Tibial artery (tissue), 4 donors: Measurements from ENCODE around the gene TNFAIP3.

Experiments used
- DNase-seq, 2 donors: peaks; one replicate each; pipeline ENCODE4 v3.0.0-alpha.2; 2019
- H3K27ac ChIP-seq, 2 donors: fragments of 200-600 bp; sonication (generic) in 1 of 2; 1 replicate in 1 of 2; 2 replicates in 1 of 2; pipeline ENCODE4 v1.5.1; 2018 to 2019; ENCODE audit warnings: mild to moderate bottlenecking in 1 of 2
- H3K27me3 ChIP-seq, 2 donors: fragments of 200-600 bp; sonication (generic) in 1 of 2; one replicate each; pipeline versions ENCODE4 v1.5.1 to v1.6.0; 2016 to 2019
- H3K36me3 ChIP-seq, 3 donors: fragments of 200-600 bp; sonication (generic) in 2 of 3; one replicate each; pipeline ENCODE4 v1.5.1; 2016 to 2019; ENCODE audit warnings: mild to moderate bottlenecking in 2 of 3
- H3K4me1 ChIP-seq, 4 donors: fragments of 200-600 bp; sonication (generic) in 2 of 4; 1 replicate in 3 of 4; 2 replicates in 1 of 4; pipeline ENCODE4 v1.5.1; 2016 to 2019
- H3K4me3 ChIP-seq, 2 donors: fragments of 200-600 bp; sonication (generic) in 1 of 2; 1 replicate in 1 of 2; 2 replicates in 1 of 2; pipeline ENCODE4 v1.5.1; 2018 to 2019; ENCODE audit warnings: mild to moderate bottlenecking in 2 of 2
- H3K9me3 ChIP-seq, 3 donors: fragments of 200-600 bp; sonication (generic) in 1 of 3; one replicate each; pipeline ENCODE4 v1.5.1; 2016 to 2019
- intact Hi-C: fragments of 100-400 bp; cut with DNase I; formaldehyde crosslinking; loops from one replicate; pipeline ENCODE4 v1.15.0; 2023; ENCODE audit warnings: low total_unique reads
- TF ChIP-seq, protein P1 (sequence below), 2 experiments: fragments of 200-600 bp in 1 of 2; fragments of 450-650 bp in 1 of 2; IDR thresholded peaks; one replicate each; pipeline ENCODE4 v1.5.1; 2017 to 2019; ENCODE audit warnings: antibody characterized with exemption in 2 of 2, mild to moderate bottlenecking in 1 of 2, moderate library complexity in 1 of 2

TNFAIP3 gene

DNA sequence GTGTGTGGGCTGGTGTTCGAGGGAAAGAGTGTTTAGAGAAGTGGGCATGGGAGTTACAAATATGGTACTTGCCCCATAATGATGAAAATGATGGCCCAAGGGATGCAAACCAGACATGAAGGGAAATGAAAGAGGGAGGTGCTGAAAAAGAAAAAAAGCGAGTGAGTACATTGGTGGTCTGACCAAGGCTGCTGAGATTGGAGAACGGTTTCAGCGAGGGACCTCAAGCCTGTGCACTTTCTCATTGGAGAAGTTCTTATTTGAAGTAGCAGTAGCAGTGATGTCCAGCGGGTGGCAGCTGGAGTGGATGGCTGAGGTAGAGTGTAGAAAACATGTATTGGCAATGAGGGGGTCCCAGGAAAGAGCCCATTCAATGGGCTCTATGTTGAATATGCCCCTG is 54.8 kb downstream of the TNFAIP3 start:
- intact Hi-C loops: no loop called here
- TF ChIP-seq, protein P1, sequence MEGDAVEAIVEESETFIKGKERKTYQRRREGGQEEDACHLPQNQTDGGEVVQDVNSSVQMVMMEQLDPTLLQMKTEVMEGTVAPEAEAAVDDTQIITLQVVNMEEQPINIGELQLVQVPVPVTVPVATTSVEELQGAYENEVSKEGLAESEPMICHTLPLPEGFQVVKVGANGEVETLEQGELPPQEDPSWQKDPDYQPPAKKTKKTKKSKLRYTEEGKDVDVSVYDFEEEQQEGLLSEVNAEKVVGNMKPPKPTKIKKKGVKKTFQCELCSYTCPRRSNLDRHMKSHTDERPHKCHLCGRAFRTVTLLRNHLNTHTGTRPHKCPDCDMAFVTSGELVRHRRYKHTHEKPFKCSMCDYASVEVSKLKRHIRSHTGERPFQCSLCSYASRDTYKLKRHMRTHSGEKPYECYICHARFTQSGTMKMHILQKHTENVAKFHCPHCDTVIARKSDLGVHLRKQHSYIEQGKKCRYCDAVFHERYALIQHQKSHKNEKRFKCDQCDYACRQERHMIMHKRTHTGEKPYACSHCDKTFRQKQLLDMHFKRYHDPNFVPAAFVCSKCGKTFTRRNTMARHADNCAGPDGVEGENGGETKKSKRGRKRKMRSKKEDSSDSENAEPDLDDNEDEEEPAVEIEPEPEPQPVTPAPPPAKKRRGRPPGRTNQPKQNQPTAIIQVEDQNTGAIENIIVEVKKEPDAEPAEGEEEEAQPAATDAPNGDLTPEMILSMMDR (IDR thresholded peaks at IDR 0.05): no peak
- DNase-seq: no peak

DNA sequence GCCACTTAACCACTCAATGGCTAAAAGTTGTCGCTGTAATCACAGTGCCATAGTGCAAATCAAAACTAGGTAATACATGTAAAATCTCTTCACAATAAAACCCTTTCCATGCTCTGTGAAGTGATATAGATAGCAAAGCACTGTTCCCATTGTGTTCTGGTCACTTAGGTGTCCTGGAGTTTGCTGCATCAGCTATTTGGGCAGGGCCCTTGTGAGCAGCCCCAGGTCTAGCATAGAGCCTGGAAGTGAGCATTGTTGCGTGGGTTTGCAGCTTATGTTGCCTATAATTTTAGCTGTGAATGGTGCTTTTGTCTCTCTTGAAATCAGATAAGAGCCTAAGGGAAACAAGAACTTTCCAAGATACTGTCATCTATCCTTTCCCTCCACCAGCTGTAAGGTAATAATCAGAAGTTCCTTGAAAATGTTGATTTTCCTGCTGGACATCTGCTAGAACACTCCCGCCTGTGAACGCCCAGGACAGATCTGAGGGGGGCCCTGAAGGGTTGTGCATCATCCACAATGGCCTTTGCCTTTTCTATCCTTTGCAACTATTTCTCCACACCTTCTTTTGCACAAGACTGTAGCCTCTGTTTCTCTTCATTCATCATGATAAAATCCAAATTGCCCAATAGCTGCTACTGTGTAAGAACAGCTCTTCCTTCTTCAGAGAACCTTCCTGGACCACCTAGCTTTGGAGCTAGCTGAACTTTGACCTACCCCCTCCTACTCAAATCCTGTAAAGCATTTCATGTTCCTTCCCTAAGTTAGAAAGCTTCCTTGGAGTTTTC is 57.0 kb downstream of the TNFAIP3 start:
- intact Hi-C loops: no loop called here

More for the DNA sequence above, 54.8 kb downstream of the TNFAIP3 start:
- Histone ChIP-seq H3K27ac (no peak overlapping the region), H3K36me3 (no peaks in the 10 kb centered on the region), H3K9me3 (no peaks in the 10 kb centered on the region), H3K27me3 (no peaks in the 10 kb centered on the region), H3K4me3 (no peak overlapping the region), H3K4me1 (peaks cover 0 to 22% (median 8%) of the 10 kb centered on the region in 4 donors)

DNA sequence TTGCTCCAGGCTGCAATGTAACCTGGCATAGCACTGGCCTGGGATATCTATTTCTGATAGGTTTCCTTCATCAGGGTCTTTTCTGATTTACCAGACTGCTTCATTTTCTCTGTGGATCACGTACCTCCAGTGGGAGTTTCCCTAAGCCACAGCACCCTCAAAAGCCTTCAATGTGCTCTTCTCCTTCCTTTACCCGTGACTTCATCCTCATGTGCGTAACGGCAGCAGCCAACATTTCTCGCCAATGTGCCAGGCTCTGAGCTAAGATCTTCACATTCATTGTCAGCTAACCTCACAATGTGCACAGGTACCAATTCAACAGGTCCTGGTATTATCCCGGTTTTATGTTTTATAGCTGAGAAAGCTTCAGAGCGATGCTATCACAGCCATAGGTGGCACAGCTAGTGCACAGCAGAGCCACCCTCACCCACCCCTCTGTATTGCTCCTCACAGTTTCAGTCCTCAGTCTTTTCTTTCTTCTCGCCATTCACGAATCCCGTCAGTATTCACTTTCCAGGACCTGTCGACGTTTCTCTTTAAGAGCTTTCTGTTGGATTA is 58.2 kb downstream of the TNFAIP3 start:
- H3K4me3 ChIP-seq: no peak overlapping the region
- no peaks in the 10 kb centered on the region for H3K27me3 ChIP-seq
- no peak overlapping the region for H3K27ac ChIP-seq
- no peaks in the 10 kb centered on the region for H3K9me3 ChIP-seq
- no peaks in the 10 kb centered on the region for H3K36me3 ChIP-seq
- intact Hi-C loops: no loop called here
- TF ChIP-seq, protein P1 (IDR thresholded peaks at IDR 0.05): no peak
- DNase-seq: no peak
- peaks cover 0 to 33% (median 18%) of the 10 kb centered on the region in 4 donors for H3K4me1 ChIP-seq

More for the DNA sequence above, 57.0 kb downstream of the TNFAIP3 start:
- Histone ChIP-seq H3K27ac (no peak overlapping the region), H3K4me1 (peaks cover 0 to 38% (median 18%) of the 10 kb centered on the region in 4 donors), H3K4me3 (no peak overlapping the region), H3K27me3 (no peaks in the 10 kb centered on the region), H3K36me3 (no peaks in the 10 kb centered on the region), H3K9me3 (no peaks in the 10 kb centered on the region)
- TF ChIP-seq, protein P1 (IDR thresholded peaks at IDR 0.05): no peak
- DNase-seq: no peak

DNA sequence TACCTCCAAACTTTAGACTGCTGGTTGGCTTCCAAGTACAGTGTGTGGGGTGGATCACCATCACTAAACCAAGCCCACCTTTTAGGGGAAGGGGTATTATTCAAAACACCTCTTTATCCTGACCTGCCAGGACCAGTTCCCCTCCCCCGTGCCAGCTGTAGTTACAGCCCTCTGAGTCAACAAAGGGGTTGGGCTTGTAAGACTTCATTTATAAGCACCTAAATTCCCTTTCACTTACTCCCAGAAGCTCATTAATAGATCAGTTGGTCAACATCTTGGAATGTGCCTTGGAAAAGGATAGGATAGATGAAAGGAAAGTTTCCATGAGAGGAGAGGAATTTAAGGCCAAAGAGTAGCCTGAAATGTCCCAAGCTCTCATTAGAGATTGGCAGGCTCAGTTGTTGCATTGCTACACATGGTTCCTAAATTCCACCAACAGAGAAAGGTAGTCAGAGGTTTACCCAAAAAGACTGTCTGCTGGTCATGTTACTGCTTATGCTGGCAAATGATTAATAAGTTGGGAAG is 59.2 kb downstream of the TNFAIP3 start:
- no peak overlapping the region for H3K4me3 ChIP-seq
- no peaks in the 10 kb centered on the region for H3K27me3 ChIP-seq
- TF ChIP-seq, protein P1 (IDR thresholded peaks at IDR 0.05): no peak
- DNase-seq: no peak
- H3K36me3 ChIP-seq: no peaks in the 10 kb centered on the region
- intact Hi-C loops: no loop called here
- H3K9me3 ChIP-seq: no peaks in the 10 kb centered on the region
- H3K4me1 ChIP-seq: peaks cover 0 to 33% (median 18%) of the 10 kb centered on the region in 4 donors
- no peak overlapping the region for H3K27ac ChIP-seq

DNA sequence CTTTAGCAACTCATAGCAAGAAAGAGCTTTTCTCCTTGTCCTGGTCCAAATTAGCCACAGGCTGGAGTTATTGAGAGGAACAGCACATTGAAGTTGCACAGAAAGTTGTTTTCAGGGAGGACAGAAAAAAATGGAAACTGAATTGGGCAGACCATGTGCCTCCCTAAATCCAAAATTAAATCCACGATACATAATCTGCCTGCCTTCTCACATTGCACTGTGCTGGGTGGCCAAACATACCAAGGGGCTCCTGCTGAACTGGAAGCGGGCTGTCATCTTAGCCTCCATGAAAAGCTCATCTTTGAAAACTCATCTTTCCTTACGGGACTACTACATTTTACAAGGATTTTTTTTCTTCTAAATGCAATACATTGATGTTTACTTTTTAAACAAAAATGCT is 59.9 kb downstream of the TNFAIP3 start:
- DNase-seq: no peak
- Histone ChIP-seq H3K27ac (no peak overlapping the region), H3K4me1 (peaks cover 0 to 33% (median 18%) of the 10 kb centered on the region in 4 donors), H3K27me3 (no peaks in the 10 kb centered on the region), H3K36me3 (no peaks in the 10 kb centered on the region), H3K4me3 (no peak overlapping the region), H3K9me3 (no peaks in the 10 kb centered on the region)
- TF ChIP-seq, protein P1 (IDR thresholded peaks at IDR 0.05): no peak
- intact Hi-C loops: no loop called here
